Measurements from ENCODE around the gene ELMOD1. TPM values are rescaled to one million over a fixed set of nuclear protein-coding genes. Genes with fewer than 3 reads are reported as not detected.

Gene ELMOD1
- total and polyA plus RNA-seq, 2 donors (not counting 3 experiments of a cell fraction or from before 2014, with no cell fraction given): 1.6 to 2.4 TPM

DNA sequence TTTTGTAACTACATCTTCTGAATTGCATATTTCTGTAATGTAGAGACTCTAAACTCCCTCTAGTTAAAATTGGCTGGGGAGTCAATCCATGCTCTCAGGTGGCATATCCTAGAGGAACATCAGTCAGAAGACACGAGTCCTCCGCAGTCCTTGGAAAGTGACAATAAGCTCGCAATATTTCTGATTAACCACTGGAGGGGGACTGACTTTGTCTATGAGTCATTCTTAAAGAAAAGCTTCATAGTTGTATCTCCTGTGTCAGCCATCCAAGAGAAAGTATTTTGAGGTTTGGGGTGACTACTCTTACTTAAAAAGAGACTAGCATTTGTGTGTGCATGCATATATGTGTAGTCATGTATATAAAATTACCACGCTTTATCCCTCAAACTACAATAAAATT is 60.7 kb downstream of the ELMOD1 start:
- H3K4me3 ChIP-seq (replicated peaks in 1 of 3; ENCODE audit: insufficient read depth in 1 of 3, low read depth in 1 of 3, low read length in 3 of 3): no peak overlapping the region
- POLR2A ChIA-PET: no interaction called here
- CTCF ChIA-PET: interaction anchor here (0.6 to 2.1 kb wide), 16 partner anchors 8 to 89 kb away, joined by 3 to 11 read pairs (median 3); no protein-coding TSS in a partner anchor
- no peak for DNase-seq (ENCODE audit: low read depth, low spot score)
- H3K4me2 ChIP-seq (ENCODE audit: insufficient read depth, low read length): no peak overlapping the region
- H3K27me3 ChIP-seq (ENCODE audit: control insufficient read depth in 2 of 2, insufficient read depth in 2 of 2, low read length in 2 of 2): no peaks in the 10 kb centered on the region
- intact Hi-C loops (cut with micrococcal nuclease) (no loop called here), dilution Hi-C loops (cut with MboI; ENCODE audit: extremely low pct_ligation_motif_present, low sequenced_read_pairs) (no loop called here)
- no peaks in the 10 kb centered on the region for H3K79me2 ChIP-seq (ENCODE audit: control insufficient read depth, insufficient read depth, low read length)
- TF ChIP-seq FOS (IDR thresholded peaks at IDR 0.05; ENCODE audit: borderline replicate concordance, insufficient read depth, low read length): peak; percentile 23
- TF ChIP-seq, protein P1, sequence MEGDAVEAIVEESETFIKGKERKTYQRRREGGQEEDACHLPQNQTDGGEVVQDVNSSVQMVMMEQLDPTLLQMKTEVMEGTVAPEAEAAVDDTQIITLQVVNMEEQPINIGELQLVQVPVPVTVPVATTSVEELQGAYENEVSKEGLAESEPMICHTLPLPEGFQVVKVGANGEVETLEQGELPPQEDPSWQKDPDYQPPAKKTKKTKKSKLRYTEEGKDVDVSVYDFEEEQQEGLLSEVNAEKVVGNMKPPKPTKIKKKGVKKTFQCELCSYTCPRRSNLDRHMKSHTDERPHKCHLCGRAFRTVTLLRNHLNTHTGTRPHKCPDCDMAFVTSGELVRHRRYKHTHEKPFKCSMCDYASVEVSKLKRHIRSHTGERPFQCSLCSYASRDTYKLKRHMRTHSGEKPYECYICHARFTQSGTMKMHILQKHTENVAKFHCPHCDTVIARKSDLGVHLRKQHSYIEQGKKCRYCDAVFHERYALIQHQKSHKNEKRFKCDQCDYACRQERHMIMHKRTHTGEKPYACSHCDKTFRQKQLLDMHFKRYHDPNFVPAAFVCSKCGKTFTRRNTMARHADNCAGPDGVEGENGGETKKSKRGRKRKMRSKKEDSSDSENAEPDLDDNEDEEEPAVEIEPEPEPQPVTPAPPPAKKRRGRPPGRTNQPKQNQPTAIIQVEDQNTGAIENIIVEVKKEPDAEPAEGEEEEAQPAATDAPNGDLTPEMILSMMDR (IDR thresholded peaks at IDR 0.05; ENCODE audit: extremely low read depth in 1 of 2, insufficient read depth in 1 of 2, low read depth in 1 of 2, low read length in 2 of 2): no peak
- no peaks in the 10 kb centered on the region for H4K20me1 ChIP-seq (replicated peaks; ENCODE audit: control insufficient read depth, extremely low read depth, insufficient read depth, low read length)
- no peak overlapping the region for H3K9ac ChIP-seq (replicated peaks; ENCODE audit: extremely low read depth, insufficient read depth, low read length)
- H3K36me3 ChIP-seq (ENCODE audit: control insufficient read depth in 2 of 2, extremely low read depth in 1 of 2, insufficient read depth in 2 of 2, low read length in 2 of 2): no peaks in the 10 kb centered on the region
- H3K4me1 ChIP-seq (ENCODE audit: control insufficient read depth, extremely low read depth, insufficient read depth, low read length): peaks cover 6% of the 10 kb centered on the region
- H3K27ac ChIP-seq (ENCODE audit: insufficient read depth, low read depth, low read length): no peak overlapping the region
- H3K9me1 ChIP-seq (replicated peaks; ENCODE audit: control insufficient read depth, extremely low read depth, insufficient read depth, low read length): no peaks in the 10 kb centered on the region
- H3K9me3 ChIP-seq (replicated peaks; ENCODE audit: control insufficient read depth, insufficient read depth, low read length): no peaks in the 10 kb centered on the region
- peak; percentile 52 for FAIRE-seq
- no TSS peak for BruUV-seq (replicated peaks)
- no peak overlapping the region for H2AFZ ChIP-seq (ENCODE audit: low read depth, low read length)

DNA sequence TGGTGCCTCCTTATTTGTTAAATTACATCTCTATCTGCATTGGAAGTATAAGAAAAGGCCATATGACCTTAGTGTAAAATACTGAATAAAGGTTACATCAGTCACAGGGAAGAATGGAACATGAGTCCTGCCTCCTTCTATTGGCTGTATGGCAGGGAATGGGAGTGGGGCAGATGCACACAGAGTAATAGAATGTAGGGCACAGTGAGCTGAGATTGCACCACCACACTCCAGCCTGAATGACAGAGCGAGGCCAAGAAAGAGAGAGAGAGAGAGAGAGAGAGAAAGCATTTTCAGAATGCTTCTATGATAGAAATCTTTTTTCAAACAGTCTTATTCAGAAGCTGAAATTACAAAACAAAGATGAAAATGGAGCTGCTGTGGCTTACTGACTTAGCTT is 62.1 kb downstream of the ELMOD1 start:
- Histone ChIP-seq H3K9ac (replicated peaks; ENCODE audit: extremely low read depth, insufficient read depth, low read length) (no peak overlapping the region), H3K36me3 (ENCODE audit: control insufficient read depth in 2 of 2, extremely low read depth in 1 of 2, insufficient read depth in 2 of 2, low read length in 2 of 2) (no peaks in the 10 kb centered on the region), H3K9me1 (replicated peaks; ENCODE audit: control insufficient read depth, extremely low read depth, insufficient read depth, low read length) (no peaks in the 10 kb centered on the region), H2AFZ (ENCODE audit: low read depth, low read length) (no peak overlapping the region), H3K4me3 (replicated peaks in 1 of 3; ENCODE audit: insufficient read depth in 1 of 3, low read depth in 1 of 3, low read length in 3 of 3) (no peak overlapping the region), H3K27ac (ENCODE audit: insufficient read depth, low read depth, low read length) (no peak overlapping the region), H3K4me1 (ENCODE audit: control insufficient read depth, extremely low read depth, insufficient read depth, low read length) (peaks cover 6% of the 10 kb centered on the region), H3K27me3 (ENCODE audit: control insufficient read depth in 2 of 2, insufficient read depth in 2 of 2, low read length in 2 of 2) (no peaks in the 10 kb centered on the region), H3K79me2 (ENCODE audit: control insufficient read depth, insufficient read depth, low read length) (no peaks in the 10 kb centered on the region), H3K9me3 (replicated peaks; ENCODE audit: control insufficient read depth, insufficient read depth, low read length) (no peaks in the 10 kb centered on the region), H3K4me2 (ENCODE audit: insufficient read depth, low read length) (no peak overlapping the region), H4K20me1 (replicated peaks; ENCODE audit: control insufficient read depth, extremely low read depth, insufficient read depth, low read length) (no peaks in the 10 kb centered on the region)
- no peak for DNase-seq (ENCODE audit: low read depth, low spot score)
- TF ChIP-seq, protein P2, sequence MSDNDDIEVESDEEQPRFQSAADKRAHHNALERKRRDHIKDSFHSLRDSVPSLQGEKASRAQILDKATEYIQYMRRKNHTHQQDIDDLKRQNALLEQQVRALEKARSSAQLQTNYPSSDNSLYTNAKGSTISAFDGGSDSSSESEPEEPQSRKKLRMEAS (IDR thresholded peaks at IDR 0.05; ENCODE audit: insufficient read depth, insufficient read length): no peak
- no peak for TF ChIP-seq EZH2 (IDR thresholded peaks at IDR 0.05; ENCODE audit: borderline replicate concordance, low read depth, low read length, severe bottlenecking)
- TF ChIP-seq FOS (IDR thresholded peaks at IDR 0.05; ENCODE audit: borderline replicate concordance, insufficient read depth, low read length): no peak
- TF ChIP-seq JUN (IDR thresholded peaks at IDR 0.05; ENCODE audit: borderline replicate concordance, insufficient read depth, insufficient read length, low read depth): no peak
- TF ChIP-seq POLR2AphosphoS5 (IDR thresholded peaks at IDR 0.05; ENCODE audit: insufficient read depth, low read depth, low read length): no peak
- no peak for TF ChIP-seq POLR2A (IDR thresholded peaks at IDR 0.05; ENCODE audit: low read depth, low read length)
- TF ChIP-seq, protein P1 (IDR thresholded peaks at IDR 0.05; ENCODE audit: extremely low read depth in 1 of 2, insufficient read depth in 1 of 2, low read depth in 1 of 2, low read length in 2 of 2): no peak
- intact Hi-C loops (cut with micrococcal nuclease) (no loop called here), dilution Hi-C loops (cut with MboI; ENCODE audit: extremely low pct_ligation_motif_present, low sequenced_read_pairs) (no loop called here)
- POLR2A ChIA-PET: no interaction called here
- CTCF ChIA-PET: interaction anchor here (0.7 to 2.1 kb wide), 6 partner anchors 10 to 118 kb away, joined by 3 to 11 read pairs (median 4); no protein-coding TSS in a partner anchor
- BruUV-seq (replicated peaks): no TSS peak
- FAIRE-seq: no peak

Data from endothelial cell of umbilical vein (primary cell).